PC-3 (cell line): ENCODE results near the gene RAD23A. TPM values are rescaled to one million over a fixed set of nuclear protein-coding genes. Genes with fewer than 3 reads are reported as not detected.

ENCODE experiments used
- ATAC-seq: fragments of 200-7000 bp; cut with Tn5 transposase; 2 replicates; pipeline ENCODE4 v1.9.1; 2020; ENCODE audit warnings: mild to moderate bottlenecking, moderate library complexity
- BruUV-seq: library from RNA; stranded (reverse); fragments of 400-500 nt; replicated peaks from 2 replicates; lab custom pipeline; 2021; lab: Mats Ljungman, UMichigan
- CTCF ChIA-PET: fragments of 300-600 bp; sonication (Branson Sonifier 250); formaldehyde crosslinking; loops from one replicate; lab custom pipeline; 2022; ENCODE audit warnings: antibody characterized with exemption; lab: Charles Lee
- POLR2A ChIA-PET: fragments of 300-600 bp; sonication (Branson Sonifier 250); formaldehyde crosslinking; loops from one replicate; lab custom pipeline; 2022; ENCODE audit warnings: antibody characterized with exemption; ENCODE audit not compliant: unreplicated experiment; lab: Charles Lee
- DNase-seq: peaks from one replicate; pipeline ENCODE4 v3.0.0-alpha.2; 2015
- H2AFZ ChIP-seq: fragments of 300-600 bp; sonication (generic); 2 replicates; pipeline ENCODE4 v1.6.0; 2016; ENCODE audit warnings: antibody characterized with exemption, low read length
- H3F3A ChIP-seq: fragments of 300-600 bp; sonication (generic); one replicate; pipeline ENCODE4 v1.6.0; 2017; ENCODE audit warnings: antibody characterized with exemption, low read length, control low read depth, mild to moderate bottlenecking; ENCODE audit not compliant: unreplicated experiment
- H3K27ac ChIP-seq: fragments of 300-600 bp; sonication (generic); 2 replicates; pipeline ENCODE4 v1.5.1; 2016; ENCODE audit warnings: mild to moderate bottlenecking, low read length
- H3K27me3 ChIP-seq: fragments of 300-600 bp; sonication (generic); 2 replicates; pipeline ENCODE4 v1.6.1; 2016; ENCODE audit warnings: low read length, mixed read lengths
- H3K36me3 ChIP-seq: fragments of 300-600 bp; sonication (generic); 2 replicates; pipeline ENCODE4 v1.6.1; 2016; ENCODE audit warnings: low read depth, mixed run types, low read length, mixed read lengths
- H3K4me1 ChIP-seq: fragments of 300-600 bp; sonication (generic); 2 replicates; pipeline ENCODE4 v1.5.1; 2016; ENCODE audit warnings: low read length; ENCODE audit not compliant: insufficient read depth
- H3K4me2 ChIP-seq: fragments of 300-600 bp; sonication (generic); 2 replicates; pipeline ENCODE4 v1.6.0; 2016; ENCODE audit warnings: low read length
- H3K4me3 ChIP-seq: fragments of 300-600 bp; sonication (generic); 2 replicates; pipeline ENCODE4 v1.5.1; 2016; ENCODE audit warnings: mild to moderate bottlenecking, low read length, mixed read lengths
- H3K79me2 ChIP-seq: fragments of 300-600 bp; sonication (generic); 2 replicates; pipeline ENCODE4 v1.6.1; 2017; ENCODE audit warnings: low read length, mixed read lengths
- H3K9ac ChIP-seq: fragments of 300-600 bp; sonication (generic); 2 replicates; pipeline ENCODE4 v1.6.0; 2016; ENCODE audit warnings: mild to moderate bottlenecking, low read length
- H3K9me2 ChIP-seq: fragments of 300-600 bp; sonication (generic); replicated peaks from 2 replicates; pipeline ENCODE4 v1.6.1; 2016; ENCODE audit warnings: mixed run types, low read length, mixed read lengths
- H3K9me3 ChIP-seq: fragments of 300-600 bp; sonication (generic); 2 replicates; pipeline ENCODE4 v1.6.1; 2016; ENCODE audit warnings: low read length, mixed read lengths
- H4K20me1 ChIP-seq: fragments of 300-600 bp; sonication (generic); 2 replicates; pipeline ENCODE4 v1.6.1; 2016; ENCODE audit warnings: low read length, mixed read lengths
- EZH2 ChIP-seq: fragments of 300-600 bp; sonication (generic); IDR thresholded peaks from one replicate; pipeline ENCODE4 v1.6.1; 2017; ENCODE audit warnings: antibody characterized with exemption, mild to moderate bottlenecking, low read length; ENCODE audit not compliant: unreplicated experiment
- EZH2phosphoT487 ChIP-seq: fragments of 300-600 bp; sonication (generic); IDR thresholded peaks from 2 replicates; pipeline ENCODE4 v1.6.1; 2018; ENCODE audit warnings: mild to moderate bottlenecking, antibody characterized with exemption, low read length, borderline replicate concordance
- intact Hi-C: fragments of 100-400 bp; cut with micrococcal nuclease; formaldehyde crosslinking; loops from 2 replicates; pipeline ENCODE4 v1.9.0; 2023
- total RNA-seq: library from RNA; depleted of rRNA; stranded (reverse); fragments of >200 nt; gene quantifications from 2 replicates; pipeline ENCODE4 v1.2.3, GENCODE V29; 2014
- TF ChIP-seq, protein P1 (sequence below): fragments of 300-600 bp; sonication (generic); conservative IDR thresholded peaks from 2 replicates; pipeline ENCODE4 v1.5.1; 2017; ENCODE audit warnings: antibody characterized with exemption, low read depth, mild to moderate bottlenecking, low read length

Gene RAD23A
- total RNA-seq, 1 experiment from 2014 or later, result 418 TPM

GRCh38 chr19:12985049-12985776 lies 39.6 kb downstream of the RAD23A start:
- ATAC-seq, result no peak

GRCh38 chr19:12986726-12987125 lies 41.1 kb downstream of the RAD23A start:
- BruUV-seq, result no TSS peak
- H3K27me3 ChIP-seq, result no peaks in the 10 kb centered on the region
- DNase-seq, result no peak
- no peaks in the 10 kb centered on the region for H3K9me3 ChIP-seq
- no peak overlapping the region for H3K9ac ChIP-seq
- H3K4me2 ChIP-seq, result no peak overlapping the region
- H3K4me1 ChIP-seq, result no peaks in the 10 kb centered on the region
- H4K20me1 ChIP-seq, result no peaks in the 10 kb centered on the region
- no peak overlapping the region for H2AFZ ChIP-seq
- H3F3A ChIP-seq, result no peaks in the 10 kb centered on the region
- ChIA-PET POLR2A (no interaction called here), CTCF (no interaction called here)
- ATAC-seq, result no peak
- TF ChIP-seq EZH2phosphoT487, result no peak
- TF ChIP-seq EZH2, result no peak
- TF ChIP-seq, protein P1, sequence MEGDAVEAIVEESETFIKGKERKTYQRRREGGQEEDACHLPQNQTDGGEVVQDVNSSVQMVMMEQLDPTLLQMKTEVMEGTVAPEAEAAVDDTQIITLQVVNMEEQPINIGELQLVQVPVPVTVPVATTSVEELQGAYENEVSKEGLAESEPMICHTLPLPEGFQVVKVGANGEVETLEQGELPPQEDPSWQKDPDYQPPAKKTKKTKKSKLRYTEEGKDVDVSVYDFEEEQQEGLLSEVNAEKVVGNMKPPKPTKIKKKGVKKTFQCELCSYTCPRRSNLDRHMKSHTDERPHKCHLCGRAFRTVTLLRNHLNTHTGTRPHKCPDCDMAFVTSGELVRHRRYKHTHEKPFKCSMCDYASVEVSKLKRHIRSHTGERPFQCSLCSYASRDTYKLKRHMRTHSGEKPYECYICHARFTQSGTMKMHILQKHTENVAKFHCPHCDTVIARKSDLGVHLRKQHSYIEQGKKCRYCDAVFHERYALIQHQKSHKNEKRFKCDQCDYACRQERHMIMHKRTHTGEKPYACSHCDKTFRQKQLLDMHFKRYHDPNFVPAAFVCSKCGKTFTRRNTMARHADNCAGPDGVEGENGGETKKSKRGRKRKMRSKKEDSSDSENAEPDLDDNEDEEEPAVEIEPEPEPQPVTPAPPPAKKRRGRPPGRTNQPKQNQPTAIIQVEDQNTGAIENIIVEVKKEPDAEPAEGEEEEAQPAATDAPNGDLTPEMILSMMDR, result no peak
- no peaks in the 10 kb centered on the region for H3K79me2 ChIP-seq
- no peak overlapping the region for H3K27ac ChIP-seq
- no peak overlapping the region for H3K4me3 ChIP-seq
- intact Hi-C loops, result no loop called here
- H3K9me2 ChIP-seq, result no peaks in the 10 kb centered on the region
- no peaks in the 10 kb centered on the region for H3K36me3 ChIP-seq

More at GRCh38 chr19:12985049-12985776, 39.6 kb downstream of the RAD23A start:
- H3K9me2 ChIP-seq, result no peaks in the 10 kb centered on the region
- H3K36me3 ChIP-seq, result no peaks in the 10 kb centered on the region
- no peak overlapping the region for H3K4me2 ChIP-seq
- intact Hi-C loops, result no loop called here
- no peak for DNase-seq
- BruUV-seq, result no TSS peak
- no peak overlapping the region for H2AFZ ChIP-seq
- no peaks in the 10 kb centered on the region for H4K20me1 ChIP-seq
- H3K79me2 ChIP-seq, result no peaks in the 10 kb centered on the region
- POLR2A ChIA-PET, result interaction anchor here (0.6 to 1.0 kb wide), 3 partner anchors 38 to 76 kb away, joined by 4 to 33 read pairs (median 16); no protein-coding TSS in a partner anchor
- H3K27me3 ChIP-seq, result no peaks in the 10 kb centered on the region
- H3K27ac ChIP-seq, result no peak overlapping the region
- H3K4me1 ChIP-seq, result no peaks in the 10 kb centered on the region
- CTCF ChIA-PET, result interaction anchor here (0.5 to 0.6 kb wide), 2 partner anchors 38 to 111 kb away, joined by 3 to 7 read pairs; no protein-coding TSS in a partner anchor
- no peak overlapping the region for H3K4me3 ChIP-seq
- no peaks in the 10 kb centered on the region for H3K9me3 ChIP-seq
- TF ChIP-seq EZH2phosphoT487 (no peak), EZH2 (no peak)
- TF ChIP-seq, protein P1, result no peak
- H3F3A ChIP-seq, result no peaks in the 10 kb centered on the region
- H3K9ac ChIP-seq, result no peak overlapping the region

GRCh38 chr19:12987190-12987589 lies 41.5 kb downstream of the RAD23A start:
- Histone ChIP-seq H2AFZ (no peak overlapping the region), H3K9ac (no peak overlapping the region), H3K27me3 (no peaks in the 10 kb centered on the region), H3K36me3 (no peaks in the 10 kb centered on the region), H3K4me3 (no peak overlapping the region), H3K79me2 (no peaks in the 10 kb centered on the region), H3K9me2 (no peaks in the 10 kb centered on the region), H3K27ac (no peak overlapping the region), H3K4me1 (no peaks in the 10 kb centered on the region), H3K9me3 (no peaks in the 10 kb centered on the region), H3F3A (no peaks in the 10 kb centered on the region), H4K20me1 (no peaks in the 10 kb centered on the region), H3K4me2 (no peak overlapping the region)
- DNase-seq (no peak), ATAC-seq (no peak)
- no peak for TF ChIP-seq EZH2
- no peak for TF ChIP-seq EZH2phosphoT487
- TF ChIP-seq, protein P1, result no peak
- BruUV-seq, result no TSS peak
- ChIA-PET POLR2A (no interaction called here), CTCF (no interaction called here)
- intact Hi-C loops, result no loop called here
